Panc1 (cell line): ENCODE measurements around the gene TMEM179B.

Source experiments
- CTCF ChIP-seq: fragments of 450-650 bp; IDR thresholded peaks from 2 replicates; pipeline ENCODE4 v1.5.1; 2017; ENCODE audit warnings: mild to moderate bottlenecking
- REST ChIP-seq, 2 experiments: IDR thresholded peaks; 2 replicates each; pipeline ENCODE4 v1.6.1; 2011 to 2012; ENCODE audit warnings: low read depth in 2 of 2, control low read depth in 1 of 2, low read length in 1 of 2, mild to moderate bottlenecking in 1 of 2, moderate library complexity in 1 of 2; ENCODE audit not compliant: insufficient read depth in 1 of 2

GRCh38 chr11:62810748-62811147 is 23.5 kb downstream of the TMEM179B start:
- no peak for TF ChIP-seq CTCF
- TF ChIP-seq REST (IDR thresholded peaks at IDR 0.05; ENCODE audit: insufficient read depth in 1 of 2, low read depth in 2 of 2, low read length in 1 of 2): no peak
